ENCODE measurements around the gene THSD4.
A peak's percentile ranks its signal among the peaks of the same experiment; 100 is the strongest.

Gene THSD4

GRCh38 chr15:71588746-71589145 lies 473.5 kb downstream of the THSD4 start:
- no peak for DNase-seq (ENCODE audit: low read depth)

- DNase-seq (ENCODE audit: low read depth), result no peak
Measured at GRCh38 chr15:71591057-71591456, 475.8 kb downstream of the THSD4 start.

GRCh38 chr15:71592203-71592602 lies 476.9 kb downstream of the THSD4 start:
- DNase-seq (ENCODE audit: low read depth), result no peak

DNA sequence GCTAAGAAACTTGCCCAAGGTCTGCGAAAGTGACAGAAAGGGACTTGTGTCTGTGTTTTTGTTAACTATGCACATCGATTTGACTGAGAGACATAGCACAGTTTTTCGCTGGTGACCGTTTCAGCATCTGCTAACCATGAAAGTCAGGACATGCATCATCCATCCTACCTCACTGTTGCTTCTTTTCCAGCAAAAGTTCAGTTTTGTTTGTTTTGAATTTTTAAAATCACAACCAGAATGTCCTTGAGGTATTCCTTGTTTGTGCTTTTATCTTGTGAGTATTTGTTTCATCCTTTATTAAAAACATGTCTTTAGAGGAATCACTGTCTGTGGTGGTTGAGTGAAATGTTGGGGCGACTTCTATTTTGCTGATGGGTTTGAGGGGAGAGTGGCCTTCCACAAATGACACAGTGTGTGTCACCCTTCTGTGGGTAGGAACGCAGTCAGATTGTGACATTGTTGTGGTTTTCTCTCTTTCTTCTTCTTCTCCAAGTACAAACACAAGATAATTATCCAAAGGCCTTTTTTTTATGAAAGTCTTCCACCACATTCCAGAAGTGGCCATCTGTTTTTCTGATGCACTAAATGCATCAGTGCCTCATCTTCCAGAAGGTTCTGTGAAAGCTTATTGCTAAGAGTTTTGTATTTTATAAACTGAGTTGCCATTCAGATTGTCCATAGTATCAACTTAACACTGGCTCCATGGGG lies 480.7 kb downstream of the THSD4 start:
- no peak for DNase-seq (ENCODE audit: low read depth)

DNA sequence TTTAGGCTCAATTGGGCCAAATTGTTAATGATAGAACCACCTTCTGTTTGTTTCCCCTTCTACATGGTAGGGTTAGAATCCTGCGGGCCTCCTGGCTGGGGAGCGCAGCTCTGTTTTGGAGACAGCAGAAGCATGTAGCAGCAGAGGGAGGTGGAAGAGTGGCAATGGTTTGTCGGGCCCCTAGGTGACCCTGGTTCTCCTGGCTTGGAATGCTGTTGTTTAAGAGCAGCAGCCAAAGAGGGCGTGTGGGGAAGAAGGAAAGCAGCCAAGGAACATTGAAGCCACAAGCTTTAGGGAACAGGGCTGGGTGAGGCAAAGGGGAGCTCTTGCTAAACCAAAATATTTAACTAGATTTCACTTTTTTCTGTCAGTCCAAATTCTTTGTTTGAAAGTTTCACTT lies 481.4 kb downstream of the THSD4 start:
- peak; percentile 71 for DNase-seq (ENCODE audit: low read depth)

DNA sequence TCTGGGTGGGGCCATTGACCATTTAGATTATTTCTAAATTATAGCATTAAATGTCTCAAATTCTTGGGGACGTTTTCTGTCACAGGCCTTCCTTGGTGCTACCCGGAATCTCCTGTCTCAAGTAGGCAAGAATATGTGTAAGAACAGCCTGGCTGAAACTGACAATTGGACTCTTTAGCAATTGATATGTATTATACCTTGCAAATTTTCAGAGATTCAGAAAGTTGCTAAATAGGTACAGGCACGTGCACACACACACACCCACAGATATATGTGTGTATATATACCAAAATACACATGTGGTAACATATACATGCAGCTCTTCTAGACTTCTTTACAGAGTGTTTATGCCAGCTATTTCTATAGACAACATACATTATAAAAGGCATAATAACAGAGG lies 481.9 kb downstream of the THSD4 start:
- DNase-seq (ENCODE audit: low read depth), result no peak

DNA sequence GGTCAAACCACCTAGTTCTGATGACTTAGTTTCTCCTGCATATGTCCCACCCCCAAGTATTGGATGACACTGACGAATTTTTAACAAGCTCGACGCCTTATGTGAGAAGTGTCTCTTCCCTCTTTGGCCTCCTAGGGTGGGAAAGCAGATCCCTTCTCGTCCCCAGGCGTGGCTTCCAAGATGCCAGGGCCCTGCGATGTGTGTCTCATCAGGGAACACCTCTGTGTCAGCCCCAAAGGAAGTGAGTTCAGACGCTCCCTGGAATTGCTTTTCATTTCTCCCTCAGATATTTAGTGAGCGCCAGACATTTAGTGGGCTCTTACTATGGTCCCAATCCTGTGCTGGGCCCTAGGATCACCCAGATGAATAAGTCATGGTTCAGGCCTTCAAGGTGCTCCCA lies 482.4 kb downstream of the THSD4 start:
- no peak for DNase-seq (ENCODE audit: low read depth)

- no peak for DNase-seq (ENCODE audit: low read depth)
Measured at GRCh38 chr15:71598741-71599140, 483.5 kb downstream of the THSD4 start.

GRCh38 chr15:71599418-71600151 lies 484.3 kb downstream of the THSD4 start:
- DNase-seq (ENCODE audit: low read depth), result no peak

DNA sequence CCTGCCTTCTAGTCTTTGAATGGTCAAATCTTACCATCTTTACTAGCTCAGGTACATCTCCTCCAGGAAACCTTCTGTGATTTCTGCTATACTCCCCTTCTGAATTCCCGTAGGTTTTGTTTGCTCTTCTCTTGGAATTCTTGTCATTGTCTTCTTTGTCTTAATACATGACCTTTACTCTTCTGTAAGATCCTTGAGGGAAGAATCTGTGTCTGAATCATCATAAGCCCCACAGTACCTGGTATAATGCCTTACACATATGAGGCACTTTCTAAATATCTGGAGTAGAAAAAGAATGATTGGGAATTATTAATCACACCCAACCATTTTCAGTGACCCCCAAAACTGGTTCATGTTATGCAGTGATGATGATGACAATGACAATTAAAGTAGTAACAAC lies 485.0 kb downstream of the THSD4 start:
- no peak for DNase-seq (ENCODE audit: low read depth)

- no peak for DNase-seq (ENCODE audit: low read depth)
Measured at GRCh38 chr15:71601038-71601834, 486.0 kb downstream of the THSD4 start.

- no peak for DNase-seq (ENCODE audit: low read depth)
Measured at GRCh38 chr15:71603379-71603778, 488.1 kb downstream of the THSD4 start.

DNA sequence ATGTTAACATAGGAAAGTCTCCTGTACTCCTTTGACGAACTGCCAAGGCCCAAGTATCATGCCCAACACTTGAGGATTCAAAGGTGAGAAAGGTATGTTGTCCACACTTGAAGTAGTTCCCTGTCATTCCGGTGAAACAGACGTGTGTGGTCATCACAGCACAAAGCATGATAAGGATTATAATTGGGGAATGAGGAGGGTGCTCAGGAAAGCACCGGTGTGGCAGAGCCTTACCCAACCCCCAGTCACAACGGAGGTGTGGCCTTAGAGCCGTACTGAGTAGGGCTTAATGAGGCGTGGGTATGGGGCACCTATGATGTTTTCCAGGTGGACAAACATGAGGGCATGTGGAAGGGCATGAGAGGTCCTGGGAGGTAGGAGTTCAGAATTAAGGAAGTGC lies 492.1 kb downstream of the THSD4 start:
- DNase-seq (ENCODE audit: low read depth), result no peak

DNA sequence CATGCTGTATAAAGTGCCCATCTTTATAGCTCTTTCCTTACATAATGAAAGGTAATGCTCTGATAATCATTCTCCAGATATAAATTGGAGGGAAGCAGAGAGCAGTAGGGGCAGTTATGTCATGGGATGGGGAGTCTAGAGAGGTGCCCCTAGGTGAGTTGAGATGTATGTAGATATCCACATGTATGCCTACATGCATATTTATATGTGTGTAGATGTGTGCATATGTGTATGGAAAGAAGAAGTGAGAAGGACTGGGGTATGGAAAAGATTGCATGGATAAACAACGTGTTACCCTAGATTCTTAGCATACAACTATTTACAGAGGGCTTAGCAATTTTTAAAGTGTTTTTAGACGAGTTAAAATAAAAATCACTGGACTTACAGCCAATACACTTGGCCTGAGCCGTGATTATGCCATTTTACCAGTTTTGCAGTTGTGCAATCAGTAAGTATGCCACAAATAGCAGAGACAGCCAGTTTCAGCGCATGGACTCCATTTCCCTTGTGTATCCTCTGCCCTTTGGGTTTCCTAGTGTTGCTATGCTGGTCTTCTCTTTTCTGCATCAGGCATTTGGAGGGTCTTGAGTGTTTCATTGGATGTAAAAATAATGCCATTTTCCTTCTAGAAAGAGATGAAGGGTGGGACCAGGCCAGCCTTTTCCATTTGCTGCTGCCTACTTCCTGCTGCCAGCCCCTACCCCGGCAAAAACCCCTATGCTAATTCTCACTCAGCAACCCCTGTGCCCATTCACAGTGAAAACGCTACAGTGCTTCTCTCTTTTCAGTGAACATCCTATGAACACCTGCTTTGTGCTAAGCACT lies 495.7 kb downstream of the THSD4 start:
- DNase-seq (ENCODE audit: low read depth), result no peak

- no peak for DNase-seq (ENCODE audit: low read depth)
Measured at GRCh38 chr15:71611553-71612396, 496.5 kb downstream of the THSD4 start.

GRCh38 chr15:71612397-71612722 lies 497.1 kb downstream of the THSD4 start:
- DNase-seq (ENCODE audit: low read depth), result no peak

DNA sequence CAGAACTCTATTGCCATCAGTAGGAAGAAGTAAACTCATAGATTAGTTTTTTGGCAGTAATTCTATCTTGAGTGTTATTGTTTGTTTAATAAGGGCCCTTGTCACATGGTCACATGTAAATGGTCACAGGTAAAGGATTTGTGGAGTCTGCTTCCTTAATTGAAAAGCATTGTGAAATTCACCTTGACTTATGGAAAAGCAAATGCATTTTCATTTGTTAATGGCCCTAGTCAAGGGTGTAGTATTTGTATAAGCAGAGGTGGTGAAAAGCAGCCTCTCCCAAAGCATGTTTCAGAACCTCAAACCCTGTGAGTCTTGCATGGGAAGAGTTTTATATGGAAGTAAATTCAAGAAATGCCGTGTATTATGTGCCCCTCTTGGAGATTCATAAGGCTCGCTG lies 497.6 kb downstream of the THSD4 start:
- no peak for DNase-seq (ENCODE audit: low read depth)

DNA sequence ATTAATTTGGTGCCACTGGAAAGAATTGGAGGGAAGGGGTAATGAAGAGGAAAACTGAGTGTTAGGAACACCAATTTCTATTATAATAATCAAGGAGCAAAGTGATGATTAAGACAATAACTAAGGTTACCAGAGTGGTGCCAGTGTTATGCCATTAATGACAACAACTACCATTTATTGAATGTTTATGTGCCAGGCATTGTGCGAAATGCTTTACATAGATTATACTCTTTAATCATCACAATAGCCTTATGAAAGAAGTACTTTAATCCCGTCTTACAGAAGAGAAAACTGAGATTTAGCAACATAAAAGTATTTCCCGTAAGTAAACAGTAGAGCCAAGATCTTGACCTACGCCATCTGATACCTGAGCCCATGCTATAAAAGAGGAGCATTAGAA lies 507.8 kb downstream of the THSD4 start:
- DNase-seq (ENCODE audit: low read depth), result no peak

- no peak for DNase-seq (ENCODE audit: low read depth)
Measured at GRCh38 chr15:71626596-71627088, 511.4 kb downstream of the THSD4 start.

DNA sequence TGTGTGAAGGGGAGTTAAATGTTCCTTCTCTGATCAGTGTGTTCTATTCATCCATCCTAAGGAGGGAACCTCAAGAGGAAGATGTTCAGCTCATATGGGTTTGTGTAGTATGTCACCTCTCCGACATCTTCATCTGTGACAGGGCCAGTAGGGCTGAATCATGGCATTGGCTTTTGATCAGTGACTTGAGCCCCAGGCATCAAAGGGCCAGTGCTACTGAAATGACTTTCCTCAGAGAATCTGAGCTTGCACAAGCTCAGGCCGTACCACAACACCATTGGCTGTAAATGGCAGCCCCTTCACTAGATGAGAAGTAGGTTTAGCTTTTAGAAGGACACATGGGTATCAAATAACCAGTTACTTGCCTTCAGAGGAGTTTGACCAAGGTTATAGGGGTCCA lies 511.9 kb downstream of the THSD4 start:
- no peak for DNase-seq (ENCODE audit: low read depth)

GRCh38 chr15:71627604-71628003 lies 512.3 kb downstream of the THSD4 start:
- no peak for DNase-seq (ENCODE audit: low read depth)
